ENCODE measurements around the gene CORO2B. TPM values are rescaled to one million over a fixed set of nuclear protein-coding genes. Genes with fewer than 3 reads are reported as not detected.
A peak's percentile ranks its signal among the peaks of the same experiment; 100 is the strongest.

Gene CORO2B
- total and polyA plus RNA-seq, 9 of the 15 experiments (the other 6 are each of a cell fraction or from before 2014, with no cell fraction given) = not detected

DNA sequence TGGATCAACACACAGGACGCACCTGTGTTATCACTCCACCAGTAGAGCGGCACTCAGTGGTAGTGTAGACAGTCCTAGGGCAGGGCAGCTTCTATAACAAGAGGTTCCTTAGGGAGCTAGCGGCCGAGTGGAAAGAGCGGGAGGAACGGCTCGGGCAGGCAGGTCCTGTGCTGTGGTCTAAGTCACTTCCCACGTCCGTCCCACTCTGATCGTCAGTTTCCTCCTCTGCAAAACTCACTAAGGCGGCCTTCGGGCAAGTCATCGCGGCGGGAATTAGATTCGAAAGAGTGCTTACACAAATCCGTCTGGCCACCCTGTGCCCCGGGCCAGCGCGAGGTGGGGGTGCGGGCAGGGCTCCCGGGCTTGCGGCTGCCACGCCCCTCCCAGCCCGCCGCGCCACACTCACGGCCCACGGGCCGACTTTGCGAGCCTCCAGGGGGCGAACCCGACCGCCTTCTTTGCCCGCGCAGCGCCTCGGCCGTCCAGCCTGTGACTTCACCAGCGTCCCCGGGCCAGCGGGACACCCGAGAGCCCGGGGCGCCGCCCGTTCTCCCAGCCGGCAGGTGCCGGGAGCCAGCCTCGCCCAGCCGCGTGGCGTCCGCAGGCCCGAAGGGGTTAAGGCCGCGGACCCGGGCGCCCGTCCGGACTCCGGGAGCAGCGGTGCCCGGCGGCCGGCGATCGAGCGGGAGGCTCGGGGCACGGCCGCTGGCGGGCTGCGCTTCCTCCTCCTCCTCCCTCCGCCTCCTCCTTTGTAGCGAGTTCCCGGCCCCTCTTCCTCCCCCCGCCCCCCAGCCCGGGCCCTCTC lies 416 bp upstream of the CORO2B start:
- H3K9me1 ChIP-seq (ENCODE audit: control insufficient read depth, insufficient read depth, low read length) = no peaks in the 10 kb centered on the region
- no peak overlapping the region for H2AFZ ChIP-seq (ENCODE audit: low read depth, low read length)
- H3K4me2 ChIP-seq (ENCODE audit: insufficient read depth, low read length) = no peak overlapping the region
- no peak overlapping the region for H3K9ac ChIP-seq (ENCODE audit: insufficient read depth in 1 of 2, low read depth in 2 of 2, low read length in 2 of 2)
- no peak overlapping the region for H3K4me3 ChIP-seq
- H4K20me1 ChIP-seq (replicated peaks; ENCODE audit: control insufficient read depth, insufficient read depth, low read length) = peaks cover 6% of the 10 kb centered on the region; the same call in 1 of the 2 replicates
- no peaks in the 10 kb centered on the region for H3K36me3 ChIP-seq (ENCODE audit: control insufficient read depth, insufficient read depth, low read length)
- ChIA-PET CTCF (ENCODE audit: low intra/inter-chr PET ratio) (no interaction called here), POLR2A (no interaction called here)
- WGBS (ENCODE audit: insufficient coverage, low coverage, missing lambda C conversion rate) = 20% methylated on average over 30 of the region's 79 CpGs
- peaks cover 20 to 77% of the 10 kb centered on the region in 2 experiments; a peak in 3 of 5 replicates for H3K27me3 ChIP-seq (ENCODE audit: control insufficient read depth in 2 of 2, insufficient read depth in 2 of 2, low read length in 2 of 2)
- BruUV-seq (replicated peaks) = no TSS peak
- H3K79me2 ChIP-seq (ENCODE audit: control insufficient read depth, insufficient read depth, low read length) = no peaks in the 10 kb centered on the region
- peak; percentile 78 for TF ChIP-seq ZNF12 (CRISPR knock-in tag; IDR thresholded peaks at IDR 0.05)
- no peak for TF ChIP-seq DPF2 (IDR thresholded peaks at IDR 0.05)
- no peak overlapping the region for H3K27ac ChIP-seq (ENCODE audit: extremely low read depth, low read depth, low read length)
- DNase-seq (ENCODE audit: extremely low read depth in 1 of 4, low spot score in 3 of 4) = peak in 1 of 4 experiments; percentile 14
- no peaks in the 10 kb centered on the region for H3K9me3 ChIP-seq (replicated peaks; ENCODE audit: control insufficient read depth, insufficient read depth, low read depth, low read length)
- in situ Hi-C loops (cut with MboI) = no loop called here
- no peak for FAIRE-seq
- ATAC-seq = no peak
- no peaks in the 10 kb centered on the region; a peak in 1 of 5 replicates for H3K4me1 ChIP-seq (replicated peaks in 1 of 2; ENCODE audit: control insufficient read depth in 2 of 2, insufficient read depth in 2 of 2, low read length in 2 of 2)
- intact Hi-C loops (cut with micrococcal nuclease) = no loop called here

DNA sequence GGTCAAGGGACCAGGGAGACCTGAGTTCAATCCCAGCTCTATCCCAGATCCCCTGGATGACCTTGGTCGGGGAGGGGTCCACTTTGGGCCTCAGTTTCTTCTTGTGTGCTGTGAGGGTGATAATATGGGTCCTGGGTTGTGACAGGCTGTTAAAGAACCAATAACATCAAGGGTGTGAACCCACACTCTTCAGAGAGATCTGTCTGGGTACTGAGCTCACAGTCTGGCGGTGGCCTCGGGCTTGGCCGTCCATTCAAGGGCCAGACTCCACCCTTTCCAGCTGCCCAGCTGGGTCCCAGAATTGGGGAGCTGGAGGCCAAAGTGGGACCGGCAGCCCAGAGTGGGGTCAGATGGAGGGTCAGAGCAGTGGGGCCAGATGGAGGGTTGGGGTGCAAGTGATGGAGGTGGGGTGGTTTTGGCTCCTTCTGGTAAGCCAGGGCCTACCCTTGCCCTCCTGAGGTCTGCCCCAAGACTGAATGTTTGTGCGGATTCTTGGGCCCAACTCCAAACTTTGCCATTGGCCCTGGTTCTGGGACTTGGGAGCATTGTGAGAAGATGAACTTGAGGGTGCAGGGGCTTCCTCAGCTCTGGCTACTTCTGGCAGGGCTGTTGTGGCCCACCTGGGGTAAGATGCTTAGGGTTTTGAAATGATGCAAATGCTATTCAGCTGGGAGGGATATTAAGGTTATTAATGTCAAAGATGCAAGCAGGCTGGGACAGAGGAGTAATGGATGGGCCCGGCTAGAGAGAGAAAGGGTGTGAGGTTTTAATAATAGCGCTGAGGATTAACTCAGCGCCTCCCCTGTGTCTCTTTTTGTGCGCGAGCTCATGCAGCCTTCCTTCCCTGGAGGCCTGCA lies 1.5 kb downstream of the CORO2B start:
- Histone ChIP-seq H2AFZ (ENCODE audit: low read depth, low read length) (no peak overlapping the region), H3K79me2 (ENCODE audit: control insufficient read depth, insufficient read depth, low read length) (no peaks in the 10 kb centered on the region), H3K4me2 (ENCODE audit: insufficient read depth, low read length) (no peak overlapping the region), H3K4me3 (no peak overlapping the region), H3K36me3 (ENCODE audit: control insufficient read depth, insufficient read depth, low read length) (no peaks in the 10 kb centered on the region), H3K9me1 (ENCODE audit: control insufficient read depth, insufficient read depth, low read length) (no peaks in the 10 kb centered on the region), H3K4me1 (replicated peaks in 1 of 2; ENCODE audit: control insufficient read depth in 2 of 2, insufficient read depth in 2 of 2, low read length in 2 of 2) (no peaks in the 10 kb centered on the region; a peak in 1 of 5 replicates), H3K27ac (ENCODE audit: extremely low read depth, low read depth, low read length) (no peak overlapping the region), H3K9ac (ENCODE audit: insufficient read depth in 1 of 2, low read depth in 2 of 2, low read length in 2 of 2) (no peak overlapping the region), H3K27me3 (ENCODE audit: control insufficient read depth in 2 of 2, insufficient read depth in 2 of 2, low read length in 2 of 2) (peaks cover 17 to 78% of the 10 kb centered on the region in 2 experiments; a peak in 3 of 5 replicates), H4K20me1 (replicated peaks; ENCODE audit: control insufficient read depth, insufficient read depth, low read length) (peaks cover 5% of the 10 kb centered on the region), H3K9me3 (replicated peaks; ENCODE audit: control insufficient read depth, insufficient read depth, low read depth, low read length) (no peaks in the 10 kb centered on the region)
- WGBS (ENCODE audit: insufficient coverage, low coverage, missing lambda C conversion rate) = 7% methylated on average over 11 of the region's 11 CpGs
- ChIA-PET CTCF (ENCODE audit: low intra/inter-chr PET ratio) (no interaction called here), POLR2A (no interaction called here)
- no TSS peak for BruUV-seq (replicated peaks)
- no peak for ATAC-seq
- in situ Hi-C loops (cut with MboI) = no loop called here
- FAIRE-seq = no peak
- DNase-seq (ENCODE audit: extremely low read depth in 1 of 4, low spot score in 3 of 4) = no peak
- intact Hi-C loops (cut with micrococcal nuclease) = no loop called here
- TF ChIP-seq POU5F1 (IDR thresholded peaks at IDR 0.05; ENCODE audit: borderline replicate concordance, low read depth, low read length, partially characterized antibody) (no peak), ZKSCAN1 (IDR thresholded peaks at IDR 0.05; ENCODE audit: low read depth, low read length) (no peak), STAG1 (CRISPR knock-in tag; IDR thresholded peaks at IDR 0.05; ENCODE audit: borderline replicate concordance) (no peak), ZNF431 (CRISPR knock-in tag; IDR thresholded peaks at IDR 0.05) (no peak)
- TF ChIP-seq, protein P1, sequence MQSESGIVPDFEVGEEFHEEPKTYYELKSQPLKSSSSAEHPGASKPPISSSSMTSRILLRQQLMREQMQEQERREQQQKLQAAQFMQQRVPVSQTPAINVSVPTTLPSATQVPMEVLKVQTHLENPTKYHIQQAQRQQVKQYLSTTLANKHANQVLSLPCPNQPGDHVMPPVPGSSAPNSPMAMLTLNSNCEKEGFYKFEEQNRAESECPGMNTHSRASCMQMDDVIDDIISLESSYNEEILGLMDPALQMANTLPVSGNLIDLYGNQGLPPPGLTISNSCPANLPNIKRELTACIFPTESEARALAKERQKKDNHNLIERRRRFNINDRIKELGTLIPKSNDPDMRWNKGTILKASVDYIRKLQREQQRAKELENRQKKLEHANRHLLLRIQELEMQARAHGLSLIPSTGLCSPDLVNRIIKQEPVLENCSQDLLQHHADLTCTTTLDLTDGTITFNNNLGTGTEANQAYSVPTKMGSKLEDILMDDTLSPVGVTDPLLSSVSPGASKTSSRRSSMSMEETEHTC (IDR thresholded peaks at IDR 0.05) = no peak

All from K562 (cell line).